ENCODE measurements around the gene DLGAP1. TPM values are rescaled to one million over a fixed set of nuclear protein-coding genes. Genes with fewer than 3 reads are reported as not detected.

Gene DLGAP1
- total RNA-seq, 6 experiments from 2014 or later: 0.09 to 0.31 (median 0.18) TPM; not detected in 2

GRCh38 chr18:4146797-4147196, 308.3 kb downstream of the DLGAP1 start:
- no peaks in the 10 kb centered on the region for H3K27me3 ChIP-seq
- ATAC-seq: no peak
- 65% methylated on average over 1 of the region's 1 CpG for WGBS (ENCODE audit: insufficient coverage, low coverage, low lambda C conversion rate, missing lambda C conversion rate)
- TF ChIP-seq POLR2A (IDR thresholded peaks at IDR 0.05): no peak
- TF ChIP-seq CTCF (IDR thresholded peaks at IDR 0.05): no peak
- no peaks in the 10 kb centered on the region for H3K4me1 ChIP-seq
- H3K9me3 ChIP-seq: no peaks in the 10 kb centered on the region
- no peak for DNase-seq
- no peak overlapping the region for H3K27ac ChIP-seq
- H3K36me3 ChIP-seq: no peaks in the 10 kb centered on the region
- intact Hi-C loops (cut with DNase I): no loop called here
- H3K4me3 ChIP-seq: no peak overlapping the region

- Histone ChIP-seq H3K27ac (no peak overlapping the region), H3K27me3 (no peaks in the 10 kb centered on the region), H3K4me1 (no peaks in the 10 kb centered on the region), H3K36me3 (no peaks in the 10 kb centered on the region), H3K4me3 (no peak overlapping the region), H3K9me3 (no peaks in the 10 kb centered on the region)
- no peak for TF ChIP-seq CTCF (IDR thresholded peaks at IDR 0.05)
- no peak for TF ChIP-seq POLR2A (IDR thresholded peaks at IDR 0.05)
- DNase-seq (no peak), ATAC-seq (no peak)
- intact Hi-C loops (cut with DNase I): no loop called here
- WGBS (ENCODE audit: insufficient coverage, low coverage, low lambda C conversion rate, missing lambda C conversion rate): 38% methylated on average over 1 of the region's 1 CpG
Measured at GRCh38 chr18:4144201-4144600, 310.9 kb downstream of the DLGAP1 start.

- intact Hi-C loops (cut with DNase I): no loop called here
- H3K4me3 ChIP-seq: no peak overlapping the region
- H3K4me1 ChIP-seq: no peaks in the 10 kb centered on the region
- no peak for ATAC-seq
- no peaks in the 10 kb centered on the region for H3K27me3 ChIP-seq
- DNase-seq: no peak
- no CpG with 5 or more reads among the region's 1 CpG for WGBS (ENCODE audit: insufficient coverage, low coverage, low lambda C conversion rate, missing lambda C conversion rate)
- no peaks in the 10 kb centered on the region for H3K9me3 ChIP-seq
- TF ChIP-seq POLR2A (IDR thresholded peaks at IDR 0.05) (no peak), CTCF (IDR thresholded peaks at IDR 0.05) (no peak)
- H3K27ac ChIP-seq: no peak overlapping the region
- no peaks in the 10 kb centered on the region for H3K36me3 ChIP-seq
Measured at GRCh38 chr18:4143585-4143984, 311.5 kb downstream of the DLGAP1 start.

GRCh38 chr18:4142876-4143275, 312.2 kb downstream of the DLGAP1 start:
- H3K36me3 ChIP-seq: no peaks in the 10 kb centered on the region
- no peaks in the 10 kb centered on the region for H3K9me3 ChIP-seq
- intact Hi-C loops (cut with DNase I): no loop called here
- 76% methylated on average over 2 of the region's 5 CpGs for WGBS (ENCODE audit: insufficient coverage, low coverage, low lambda C conversion rate, missing lambda C conversion rate)
- H3K27ac ChIP-seq: no peak overlapping the region
- H3K4me1 ChIP-seq: no peaks in the 10 kb centered on the region
- ATAC-seq (no peak), DNase-seq (no peak)
- TF ChIP-seq POLR2A (IDR thresholded peaks at IDR 0.05) (no peak), CTCF (IDR thresholded peaks at IDR 0.05) (no peak)
- H3K27me3 ChIP-seq: no peaks in the 10 kb centered on the region
- no peak overlapping the region for H3K4me3 ChIP-seq

GRCh38 chr18:4134700-4135099, 320.4 kb downstream of the DLGAP1 start:
- whole genome bisulfite sequencing (ENCODE audit: insufficient coverage, low coverage, low lambda C conversion rate, missing lambda C conversion rate): 66% methylated on average over 5 of the region's 6 CpGs
- H3K4me1 ChIP-seq: no peaks in the 10 kb centered on the region
- H3K36me3 ChIP-seq: no peaks in the 10 kb centered on the region
- H3K27me3 ChIP-seq: no peaks in the 10 kb centered on the region
- H3K9me3 ChIP-seq: no peaks in the 10 kb centered on the region
- H3K27ac ChIP-seq: no peak overlapping the region
- no peak for DNase-seq
- no peak for ATAC-seq
- H3K4me3 ChIP-seq: no peak overlapping the region
- no peak for TF ChIP-seq POLR2A (IDR thresholded peaks at IDR 0.05)
- no peak for TF ChIP-seq CTCF (IDR thresholded peaks at IDR 0.05)
- intact Hi-C loops (cut with DNase I): no loop called here

All from right lobe of liver (tissue), 6 donors.